MCF 10A (cell line): ENCODE data around the gene KCTD13. TPM values are rescaled to one million over a fixed set of nuclear protein-coding genes. Genes with fewer than 3 reads are reported as not detected.
A peak's percentile ranks its signal among the peaks of the same experiment; 100 is the strongest.

Experiments
- BruUV-seq: library from RNA; stranded (reverse); fragments of 400-500 nt; replicated peaks from 2 replicates; lab custom pipeline; 2021; lab: Mats Ljungman, UMichigan
- CTCF ChIA-PET: fragments of 300-600 bp; sonication (Branson Sonifier 250); formaldehyde crosslinking; extraction: SDS; loops from one replicate; lab custom pipeline; 2021; ENCODE audit warnings: antibody characterized with exemption, inconsistent platforms; lab: Yijun Ruan, JAX
- POLR2A ChIA-PET: fragments of 300-600, 350-650 bp; sonication (Branson Sonifier 250); formaldehyde crosslinking; extraction: SDS; loops from one replicate; lab custom pipeline; 2020; ENCODE audit warnings: antibody characterized with exemption, inconsistent platforms; lab: Yijun Ruan, JAX
- DNase-seq: peaks from one replicate; pipeline ENCODE4 v3.0.0-alpha.2; 2018; ENCODE audit not compliant: unreplicated experiment
- H3K27ac Mint-ChIP-seq: one replicate; pipeline ENCODE4 v1.8.0; 2022; ENCODE audit warnings: mild to moderate bottlenecking, low read depth, mixed read lengths; ENCODE audit not compliant: unreplicated experiment
- H3K27me3 Mint-ChIP-seq: one replicate; pipeline ENCODE4 v1.8.0; 2022; ENCODE audit warnings: mixed read lengths; ENCODE audit not compliant: insufficient read depth, unreplicated experiment
- H3K36me3 Mint-ChIP-seq: one replicate; pipeline ENCODE4 v1.8.0; 2022; ENCODE audit warnings: mild to moderate bottlenecking, moderate library complexity, mixed read lengths; ENCODE audit not compliant: insufficient read depth, unreplicated experiment
- H3K4me1 Mint-ChIP-seq: one replicate; pipeline ENCODE4 v1.8.0; 2022; ENCODE audit warnings: mixed read lengths; ENCODE audit not compliant: insufficient read depth, unreplicated experiment
- H3K4me3 Mint-ChIP-seq: one replicate; pipeline ENCODE4 v1.8.0; 2022; ENCODE audit warnings: mild to moderate bottlenecking, moderate library complexity, mixed read lengths; ENCODE audit not compliant: unreplicated experiment
- H3K9me3 Mint-ChIP-seq: one replicate; pipeline ENCODE4 v1.8.0; 2022; ENCODE audit warnings: mixed read lengths; ENCODE audit not compliant: unreplicated experiment
- intact Hi-C: fragments of 100-400 bp; cut with micrococcal nuclease; formaldehyde crosslinking; loops from 2 replicates; pipeline ENCODE4 v1.14.1; 2022
- total RNA-seq: library from RNA; stranded (reverse); gene quantifications from 2 replicates; pipeline ENCODE4 v1.2.3, GENCODE V29; 2022
- TF ChIP-seq, protein P1 (sequence below): fragments of 200-600 bp; IDR thresholded peaks from one replicate; pipeline ENCODE4 v1.8.0; 2022; ENCODE audit warnings: antibody characterized with exemption, mild to moderate bottlenecking; ENCODE audit not compliant: unreplicated experiment

The KCTD13 gene
- total RNA-seq, 1 experiment from 2014 or later: 38.9 TPM

DNA sequence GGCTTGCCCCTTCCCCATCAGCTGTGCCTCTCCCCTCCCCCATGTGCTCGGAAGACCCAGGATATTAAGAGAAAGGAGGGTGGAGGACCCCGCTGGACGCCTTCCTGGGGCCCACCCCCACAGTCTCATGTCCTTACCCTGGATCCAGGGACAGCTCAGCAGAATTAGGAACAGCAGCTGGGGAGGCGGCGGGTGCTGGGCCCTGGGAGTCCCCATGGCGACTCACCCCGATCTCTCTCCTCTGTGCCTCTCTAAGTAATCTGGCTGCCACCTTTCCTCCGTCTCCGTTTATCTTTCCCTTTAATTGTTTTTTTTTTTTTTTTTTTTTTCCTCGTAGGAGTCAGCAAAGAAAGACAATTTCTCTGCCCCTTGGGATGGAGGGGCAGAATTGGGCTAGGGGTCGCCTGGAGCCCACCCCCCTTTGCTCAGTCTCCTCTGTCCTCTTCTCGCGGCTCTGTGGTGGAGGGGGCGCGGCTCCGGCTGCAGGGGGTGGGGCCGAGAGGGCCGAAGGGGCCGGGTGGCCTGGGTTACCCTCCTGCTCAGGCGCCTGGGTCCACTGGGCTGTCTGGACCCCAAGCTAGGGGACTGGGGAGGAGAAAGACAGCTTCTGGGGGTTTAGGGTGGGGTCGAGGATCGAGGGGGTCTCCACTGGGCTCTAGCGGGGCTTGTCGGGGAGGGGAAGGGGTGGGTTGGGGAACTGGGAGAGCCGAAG is 27.1 kb downstream of the KCTD13 start:
- CTCF ChIA-PET: interaction anchor here (0.6 to 0.8 kb wide), 3 partner anchors 26 to 562 kb away, joined by 3 read pairs; partner anchors contain the start of gene TAOK2
- DNase-seq: no peak
- peaks cover 6% of the 10 kb centered on the region for H3K36me3 Mint-ChIP-seq
- H3K4me3 Mint-ChIP-seq: peak overlapping the region; percentile 66
- no peak overlapping the region for H3K27ac Mint-ChIP-seq
- peaks cover 10% of the 10 kb centered on the region for H3K4me1 Mint-ChIP-seq
- intact Hi-C loops: no loop called here
- no peaks in the 10 kb centered on the region for H3K9me3 Mint-ChIP-seq
- POLR2A ChIA-PET: interaction anchor here (0.7 to 2.6 kb wide), 7 partner anchors 27 to 96 kb away, joined by 3 to 20 read pairs (median 8); partner anchors contain the start of genes CDIPT, HIRIP3, KCTD13 and TAOK2
- TF ChIP-seq, protein P1, sequence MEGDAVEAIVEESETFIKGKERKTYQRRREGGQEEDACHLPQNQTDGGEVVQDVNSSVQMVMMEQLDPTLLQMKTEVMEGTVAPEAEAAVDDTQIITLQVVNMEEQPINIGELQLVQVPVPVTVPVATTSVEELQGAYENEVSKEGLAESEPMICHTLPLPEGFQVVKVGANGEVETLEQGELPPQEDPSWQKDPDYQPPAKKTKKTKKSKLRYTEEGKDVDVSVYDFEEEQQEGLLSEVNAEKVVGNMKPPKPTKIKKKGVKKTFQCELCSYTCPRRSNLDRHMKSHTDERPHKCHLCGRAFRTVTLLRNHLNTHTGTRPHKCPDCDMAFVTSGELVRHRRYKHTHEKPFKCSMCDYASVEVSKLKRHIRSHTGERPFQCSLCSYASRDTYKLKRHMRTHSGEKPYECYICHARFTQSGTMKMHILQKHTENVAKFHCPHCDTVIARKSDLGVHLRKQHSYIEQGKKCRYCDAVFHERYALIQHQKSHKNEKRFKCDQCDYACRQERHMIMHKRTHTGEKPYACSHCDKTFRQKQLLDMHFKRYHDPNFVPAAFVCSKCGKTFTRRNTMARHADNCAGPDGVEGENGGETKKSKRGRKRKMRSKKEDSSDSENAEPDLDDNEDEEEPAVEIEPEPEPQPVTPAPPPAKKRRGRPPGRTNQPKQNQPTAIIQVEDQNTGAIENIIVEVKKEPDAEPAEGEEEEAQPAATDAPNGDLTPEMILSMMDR: no peak
- H3K27me3 Mint-ChIP-seq: peaks cover 27% of the 10 kb centered on the region
- no TSS peak for BruUV-seq

DNA sequence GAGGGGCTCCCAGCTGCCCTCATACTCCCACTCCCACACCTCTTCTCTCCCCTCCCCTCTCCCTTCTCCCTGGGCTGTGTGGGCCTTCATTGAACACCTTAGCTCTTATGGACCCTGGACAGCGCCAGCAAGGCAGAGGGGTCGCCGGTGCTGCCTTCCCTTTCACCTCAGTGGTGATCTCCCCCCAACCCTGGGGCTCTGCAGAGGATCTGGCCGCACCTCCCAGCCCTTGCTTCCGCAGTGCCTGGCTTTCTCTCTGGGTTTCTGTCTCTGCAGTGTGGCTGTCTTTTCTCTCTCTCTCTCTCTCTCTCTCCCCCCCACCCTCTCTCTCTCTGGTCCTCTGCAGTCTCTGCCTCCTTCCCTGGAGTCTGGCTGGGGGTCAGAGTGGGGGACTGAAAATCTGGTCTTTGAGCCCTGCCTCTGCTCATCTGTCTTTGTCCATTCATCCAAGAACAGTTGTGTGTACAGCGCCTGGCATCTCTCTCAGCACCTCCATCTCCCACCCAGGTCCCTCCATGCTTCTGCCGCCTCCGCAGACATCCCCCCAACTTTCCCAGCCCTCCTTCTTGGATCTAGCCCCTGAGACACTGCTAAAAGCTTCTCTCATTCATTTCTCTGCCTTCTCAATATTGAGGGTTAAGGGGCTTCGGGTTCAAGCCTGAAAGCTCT is 27.8 kb downstream of the KCTD13 start:
- Mint-ChIP-seq H3K27ac (no peak overlapping the region), H3K9me3 (no peaks in the 10 kb centered on the region), H3K4me1 (peaks cover 10% of the 10 kb centered on the region), H3K27me3 (peaks cover 27% of the 10 kb centered on the region), H3K4me3 (no peak overlapping the region), H3K36me3 (no peaks in the 10 kb centered on the region)
- POLR2A ChIA-PET: interaction anchor here (2.6 kb wide), 1 partner anchor 76 kb away, joined by 20 read pairs; the partner anchor contains the start of gene TAOK2
- TF ChIP-seq, protein P1: no peak
- no peak for DNase-seq
- intact Hi-C loops: no loop called here
- no TSS peak for BruUV-seq
- CTCF ChIA-PET: interaction anchor here (0.6 to 0.8 kb wide), 2 partner anchors 27 to 563 kb away, joined by 3 read pairs; no protein-coding TSS in a partner anchor

DNA sequence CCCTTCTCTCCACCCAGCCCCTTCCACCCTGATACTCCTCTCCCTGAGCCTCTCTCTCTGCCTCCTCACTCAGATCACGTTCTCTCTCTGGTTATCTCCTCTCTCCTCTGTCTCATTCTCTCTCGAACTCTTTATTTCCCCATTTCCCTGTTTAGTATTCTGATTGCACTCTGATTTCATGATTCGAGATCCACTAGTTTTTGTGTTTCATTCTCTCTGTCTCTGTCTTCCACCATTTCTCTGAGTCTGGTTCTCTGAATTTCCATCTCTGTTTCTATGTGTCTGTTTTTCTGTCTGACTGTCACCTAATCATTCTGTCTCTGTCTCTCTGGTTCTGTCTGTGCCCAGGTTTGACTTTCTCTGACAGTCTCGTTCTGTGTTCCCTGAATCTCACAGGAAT is 28.7 kb downstream of the KCTD13 start:
- no peak for DNase-seq
- ChIA-PET POLR2A (no interaction called here), CTCF (no interaction called here)
- H3K9me3 Mint-ChIP-seq: no peaks in the 10 kb centered on the region
- H3K4me1 Mint-ChIP-seq: peaks cover 10% of the 10 kb centered on the region
- intact Hi-C loops: no loop called here
- no TSS peak for BruUV-seq
- H3K4me3 Mint-ChIP-seq: no peak overlapping the region
- H3K36me3 Mint-ChIP-seq: no peaks in the 10 kb centered on the region
- peaks cover 27% of the 10 kb centered on the region for H3K27me3 Mint-ChIP-seq
- no peak overlapping the region for H3K27ac Mint-ChIP-seq
- TF ChIP-seq, protein P1: no peak

DNA sequence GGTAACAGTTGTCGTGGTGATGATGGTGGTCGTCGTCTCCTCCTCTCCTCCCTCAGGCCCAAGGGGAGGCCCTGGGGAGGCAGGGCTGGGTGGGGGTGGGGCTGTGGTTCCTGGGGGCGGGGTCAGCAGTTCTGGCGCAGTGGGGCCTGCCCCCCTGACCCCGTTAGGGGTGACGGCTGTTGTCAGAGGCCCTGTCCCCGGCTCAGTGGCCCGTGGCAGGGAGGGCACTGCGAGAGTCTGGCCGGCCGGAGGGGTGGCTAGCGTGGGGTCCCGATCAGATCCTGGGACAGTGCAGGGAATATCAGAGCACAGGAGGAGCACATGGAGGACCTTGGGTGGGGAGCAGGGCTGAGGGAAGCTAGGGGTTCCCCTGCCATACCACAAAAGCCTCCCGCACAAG is 29.2 kb downstream of the KCTD13 start:
- no peak overlapping the region for H3K4me3 Mint-ChIP-seq
- DNase-seq: no peak
- intact Hi-C loops: no loop called here
- BruUV-seq: no TSS peak
- TF ChIP-seq, protein P1: no peak
- ChIA-PET CTCF (no interaction called here), POLR2A (no interaction called here)
- no peaks in the 10 kb centered on the region for H3K36me3 Mint-ChIP-seq
- no peak overlapping the region for H3K27ac Mint-ChIP-seq
- H3K27me3 Mint-ChIP-seq: peaks cover 27% of the 10 kb centered on the region
- no peaks in the 10 kb centered on the region for H3K9me3 Mint-ChIP-seq
- peaks cover 10% of the 10 kb centered on the region for H3K4me1 Mint-ChIP-seq
